ENCODE data around the gene DPYD. TPM values are rescaled to one million over a fixed set of nuclear protein-coding genes. Genes with fewer than 3 reads are reported as not detected.

The DPYD gene
- total and polyA plus RNA-seq, 4 donors = 17.7 to 99.3 (median 74.4) TPM

DNA sequence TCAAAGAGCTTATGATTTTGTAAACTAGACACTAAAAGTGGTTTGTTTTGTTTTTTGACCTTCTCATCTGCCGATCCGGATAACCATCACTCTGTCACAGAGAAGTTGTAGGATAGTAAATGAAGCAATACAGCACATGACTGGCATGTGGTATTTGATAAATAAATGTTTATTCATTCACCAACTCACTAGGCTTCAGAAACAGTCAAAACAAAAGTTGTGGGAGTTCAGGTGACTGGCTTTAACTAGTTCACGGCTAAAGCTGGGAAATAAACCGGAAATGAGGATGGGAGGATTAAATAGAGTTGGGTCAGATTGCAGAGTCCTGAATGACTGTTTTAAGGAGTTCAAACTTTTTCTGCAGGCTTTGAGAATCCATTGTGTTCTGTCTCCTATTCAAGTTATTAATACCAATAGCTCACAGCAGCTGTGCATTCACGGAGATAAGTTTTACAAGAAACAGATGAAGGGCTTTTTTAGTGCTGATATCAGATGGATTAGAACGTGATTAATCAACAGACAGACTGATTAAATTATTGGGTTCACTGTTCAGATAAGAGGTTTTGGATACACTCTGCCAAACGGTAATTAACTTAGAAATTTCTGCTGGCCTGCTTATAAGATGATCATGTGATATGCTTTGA is 463.3 kb downstream of the DPYD start:
- no peak for ATAC-seq (ENCODE audit: insufficient read depth, low FRiP score)
- Histone ChIP-seq H3K9me3 (ENCODE audit: control insufficient read depth in 4 of 4, insufficient read depth in 3 of 4, low read length in 3 of 4) (no peaks in the 10 kb centered on the region), H3K36me3 (ENCODE audit: control insufficient read depth in 4 of 4, insufficient read depth in 4 of 4, low read length in 4 of 4) (peaks cover 0 to 3% (median 0%) of the 10 kb centered on the region in 4 donors), H3K4me1 (ENCODE audit: control insufficient read depth in 5 of 5, insufficient read depth in 5 of 5, low read length in 5 of 5) (peaks cover 0 to 10% (median 2%) of the 10 kb centered on the region in 5 donors), H3K27ac (ENCODE audit: low read depth in 1 of 2, low read length in 1 of 2) (no peak overlapping the region), H3K27me3 (ENCODE audit: control insufficient read depth in 3 of 3, insufficient read depth in 3 of 3, low read length in 2 of 3) (no peaks in the 10 kb centered on the region), H3K4me3 (no peak overlapping the region), H3K9ac (ENCODE audit: insufficient read depth in 1 of 2, low read length in 2 of 2) (no peak overlapping the region)
- WGBS, 2 donors = 85 to 87% methylated on average over 7 of the region's 7 CpGs
- peak in 2 of 3 donors; percentile 7 to 14 for DNase-seq
- TF ChIP-seq, protein P1, sequence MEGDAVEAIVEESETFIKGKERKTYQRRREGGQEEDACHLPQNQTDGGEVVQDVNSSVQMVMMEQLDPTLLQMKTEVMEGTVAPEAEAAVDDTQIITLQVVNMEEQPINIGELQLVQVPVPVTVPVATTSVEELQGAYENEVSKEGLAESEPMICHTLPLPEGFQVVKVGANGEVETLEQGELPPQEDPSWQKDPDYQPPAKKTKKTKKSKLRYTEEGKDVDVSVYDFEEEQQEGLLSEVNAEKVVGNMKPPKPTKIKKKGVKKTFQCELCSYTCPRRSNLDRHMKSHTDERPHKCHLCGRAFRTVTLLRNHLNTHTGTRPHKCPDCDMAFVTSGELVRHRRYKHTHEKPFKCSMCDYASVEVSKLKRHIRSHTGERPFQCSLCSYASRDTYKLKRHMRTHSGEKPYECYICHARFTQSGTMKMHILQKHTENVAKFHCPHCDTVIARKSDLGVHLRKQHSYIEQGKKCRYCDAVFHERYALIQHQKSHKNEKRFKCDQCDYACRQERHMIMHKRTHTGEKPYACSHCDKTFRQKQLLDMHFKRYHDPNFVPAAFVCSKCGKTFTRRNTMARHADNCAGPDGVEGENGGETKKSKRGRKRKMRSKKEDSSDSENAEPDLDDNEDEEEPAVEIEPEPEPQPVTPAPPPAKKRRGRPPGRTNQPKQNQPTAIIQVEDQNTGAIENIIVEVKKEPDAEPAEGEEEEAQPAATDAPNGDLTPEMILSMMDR (IDR thresholded peaks at IDR 0.05; ENCODE audit: control extremely low read depth, extremely low read depth) = no peak

DNA sequence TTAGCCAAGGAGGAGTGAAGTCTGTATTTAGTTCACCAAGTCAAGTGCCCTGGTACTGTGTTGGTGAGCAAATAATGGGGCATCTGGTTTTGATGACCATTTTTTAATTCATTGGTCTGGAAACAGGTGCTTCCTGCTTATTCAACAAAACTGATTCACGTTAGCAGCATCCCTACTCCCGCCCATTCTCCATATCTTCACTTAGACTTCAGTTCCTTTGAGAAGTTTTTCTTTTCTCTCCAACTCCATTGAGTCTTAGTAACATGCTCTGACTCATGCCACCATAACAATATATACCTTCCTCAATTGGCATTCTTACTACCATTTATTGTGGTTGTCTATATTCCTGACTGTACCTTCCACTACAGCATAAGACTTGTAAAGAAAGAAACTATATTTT is 468.9 kb downstream of the DPYD start:
- Histone ChIP-seq H3K4me3 (no peak overlapping the region), H3K4me1 (ENCODE audit: control insufficient read depth in 5 of 5, insufficient read depth in 5 of 5, low read length in 5 of 5) (peaks cover 0 to 3% (median 0%) of the 10 kb centered on the region in 5 donors), H3K27ac (ENCODE audit: low read depth in 1 of 2, low read length in 1 of 2) (no peak overlapping the region), H3K27me3 (ENCODE audit: control insufficient read depth in 3 of 3, insufficient read depth in 3 of 3, low read length in 2 of 3) (no peaks in the 10 kb centered on the region), H3K9me3 (ENCODE audit: control insufficient read depth in 4 of 4, insufficient read depth in 3 of 4, low read length in 3 of 4) (no peaks in the 10 kb centered on the region), H3K9ac (ENCODE audit: insufficient read depth in 1 of 2, low read length in 2 of 2) (no peak overlapping the region), H3K36me3 (ENCODE audit: control insufficient read depth in 4 of 4, insufficient read depth in 4 of 4, low read length in 4 of 4) (peaks cover 0 to 3% (median 0%) of the 10 kb centered on the region in 4 donors)
- ATAC-seq (ENCODE audit: insufficient read depth, low FRiP score) = no peak
- TF ChIP-seq, protein P1 (IDR thresholded peaks at IDR 0.05; ENCODE audit: control extremely low read depth, extremely low read depth) = no peak
- no peak for DNase-seq
- WGBS, 2 donors = 93 to 96% methylated on average over 2 of the region's 2 CpGs

DNA sequence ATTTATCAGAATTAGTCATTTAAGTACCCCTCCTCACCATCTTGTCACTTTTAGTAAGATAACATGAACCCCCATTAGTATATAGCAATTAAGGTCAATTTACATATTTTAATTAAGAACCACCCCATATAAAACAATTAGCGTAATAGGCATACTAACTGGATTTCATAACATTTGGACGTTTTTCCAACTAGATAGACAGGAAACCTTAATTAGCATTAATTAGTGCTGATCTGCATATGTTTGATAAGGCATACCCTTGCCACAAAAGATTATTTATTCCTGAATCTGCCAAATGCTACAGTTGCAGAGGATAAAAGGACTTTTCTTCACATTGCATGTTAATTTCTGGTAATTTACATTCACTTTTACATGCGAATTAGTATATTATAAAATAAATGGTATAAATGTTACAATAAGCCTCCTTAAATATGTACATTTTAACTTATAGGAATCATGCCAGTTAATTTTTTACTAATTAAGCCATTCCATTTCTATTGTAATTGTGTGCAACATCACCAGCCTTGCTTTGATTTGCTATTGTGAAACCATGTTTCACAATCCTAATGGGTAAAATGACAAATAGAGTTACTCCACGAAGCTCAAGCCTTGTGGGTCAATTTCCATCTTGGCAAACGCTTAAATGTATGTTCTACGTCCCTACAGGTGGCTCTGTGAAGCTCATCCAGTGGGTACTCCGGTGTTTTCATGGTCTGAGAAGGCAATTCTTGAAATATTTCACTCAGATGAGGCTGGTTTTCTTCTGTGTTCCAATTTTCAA is 469.6 kb downstream of the DPYD start:
- 73 to 78% methylated on average over 7 of the region's 7 CpGs for WGBS, 2 donors
- H3K9me3 ChIP-seq (ENCODE audit: control insufficient read depth in 4 of 4, insufficient read depth in 3 of 4, low read length in 3 of 4) = no peaks in the 10 kb centered on the region
- ATAC-seq (ENCODE audit: insufficient read depth, low FRiP score) = no peak
- TF ChIP-seq, protein P1 (IDR thresholded peaks at IDR 0.05; ENCODE audit: control extremely low read depth, extremely low read depth) = no peak
- H3K27me3 ChIP-seq (ENCODE audit: control insufficient read depth in 3 of 3, insufficient read depth in 3 of 3, low read length in 2 of 3) = no peaks in the 10 kb centered on the region
- no peak overlapping the region for H3K4me3 ChIP-seq
- peaks cover 0 to 1% (median 0%) of the 10 kb centered on the region in 5 donors for H3K4me1 ChIP-seq (ENCODE audit: control insufficient read depth in 5 of 5, insufficient read depth in 5 of 5, low read length in 5 of 5)
- H3K36me3 ChIP-seq (ENCODE audit: control insufficient read depth in 4 of 4, insufficient read depth in 4 of 4, low read length in 4 of 4) = peaks cover 0 to 3% (median 0%) of the 10 kb centered on the region in 4 donors
- no peak overlapping the region for H3K27ac ChIP-seq (ENCODE audit: low read depth in 1 of 2, low read length in 1 of 2)
- H3K9ac ChIP-seq (ENCODE audit: insufficient read depth in 1 of 2, low read length in 2 of 2) = no peak overlapping the region
- DNase-seq = peak in 1 of 3 donors; percentile 26

Measured in lung (tissue), 12 donors.